Suprapubic skin (tissue), 3 donors: ENCODE results near the gene WHRN.

Experiments used
- POLR2AphosphoS5 ChIP-seq, 3 donors: sonication (generic); formaldehyde crosslinking; IDR thresholded peaks; one replicate each; pipeline ENCODE4 v1.6.1; 2017; ENCODE audit warnings: antibody characterized with exemption in 3 of 3
- TF ChIP-seq, protein P1 (sequence below), 2 donors: fragments of 200-600 bp in 1 of 2; fragments of 450-650 bp in 1 of 2; sonication (generic) in 1 of 2; IDR thresholded peaks; one replicate each; pipeline ENCODE4 v1.5.1; 2016 to 2019; ENCODE audit warnings: antibody characterized with exemption in 2 of 2, mild to moderate bottlenecking in 1 of 2, moderate library complexity in 1 of 2

DNA sequence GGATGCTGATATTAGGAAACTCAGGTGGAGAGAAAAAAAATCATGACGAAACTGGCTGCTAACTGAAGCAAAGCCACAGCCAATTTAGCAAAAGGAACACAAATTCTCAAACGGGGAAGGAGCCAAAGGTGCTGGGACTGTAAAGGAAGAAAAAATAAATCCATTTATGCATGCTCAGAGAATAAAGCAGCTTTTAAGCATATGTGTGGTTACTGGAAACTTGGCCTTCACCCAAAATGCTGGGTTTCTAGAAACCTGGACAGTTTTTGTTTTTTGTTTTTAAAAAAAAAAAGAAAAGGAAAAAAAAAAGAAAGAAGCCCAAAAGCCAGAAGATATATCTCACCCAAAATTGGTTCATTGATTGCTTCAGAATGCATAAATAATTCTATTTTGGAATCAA, 8.0 kb downstream of the WHRN start:
- no peak for TF ChIP-seq POLR2AphosphoS5 (IDR thresholded peaks at IDR 0.05)
- TF ChIP-seq, protein P1, sequence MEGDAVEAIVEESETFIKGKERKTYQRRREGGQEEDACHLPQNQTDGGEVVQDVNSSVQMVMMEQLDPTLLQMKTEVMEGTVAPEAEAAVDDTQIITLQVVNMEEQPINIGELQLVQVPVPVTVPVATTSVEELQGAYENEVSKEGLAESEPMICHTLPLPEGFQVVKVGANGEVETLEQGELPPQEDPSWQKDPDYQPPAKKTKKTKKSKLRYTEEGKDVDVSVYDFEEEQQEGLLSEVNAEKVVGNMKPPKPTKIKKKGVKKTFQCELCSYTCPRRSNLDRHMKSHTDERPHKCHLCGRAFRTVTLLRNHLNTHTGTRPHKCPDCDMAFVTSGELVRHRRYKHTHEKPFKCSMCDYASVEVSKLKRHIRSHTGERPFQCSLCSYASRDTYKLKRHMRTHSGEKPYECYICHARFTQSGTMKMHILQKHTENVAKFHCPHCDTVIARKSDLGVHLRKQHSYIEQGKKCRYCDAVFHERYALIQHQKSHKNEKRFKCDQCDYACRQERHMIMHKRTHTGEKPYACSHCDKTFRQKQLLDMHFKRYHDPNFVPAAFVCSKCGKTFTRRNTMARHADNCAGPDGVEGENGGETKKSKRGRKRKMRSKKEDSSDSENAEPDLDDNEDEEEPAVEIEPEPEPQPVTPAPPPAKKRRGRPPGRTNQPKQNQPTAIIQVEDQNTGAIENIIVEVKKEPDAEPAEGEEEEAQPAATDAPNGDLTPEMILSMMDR (IDR thresholded peaks at IDR 0.05): no peak
